OCI-LY1 (cell line): ENCODE measurements around the gene CYTL1.

Source experiments
- H2AFZ ChIP-seq: fragments of 200-600 bp; sonication (generic), shearing (Covaris generic); 2 replicates; pipeline ENCODE4 v1.6.0; 2014; ENCODE audit warnings: antibody characterized with exemption, mild to moderate bottlenecking, low read length
- H3F3A ChIP-seq: fragments of 200-600 bp; sonication (generic), shearing (Covaris generic); 2 replicates; pipeline ENCODE4 v1.6.0; 2014; ENCODE audit warnings: mild to moderate bottlenecking, antibody characterized with exemption, low read length, moderate library complexity; ENCODE audit not compliant: insufficient read depth
- H3K27ac ChIP-seq: fragments of 200-600 bp; sonication (generic); 2 replicates; pipeline ENCODE4 v1.5.1; 2014; ENCODE audit warnings: low read length, mixed run types, mild to moderate bottlenecking, low read depth; ENCODE audit not compliant: poor library complexity, severe bottlenecking
- H3K27me3 ChIP-seq: fragments of 200-600 bp; sonication (generic); 2 replicates; pipeline ENCODE4 v1.6.0; 2014; ENCODE audit warnings: antibody characterized with exemption, mild to moderate bottlenecking, low read length, moderate library complexity; ENCODE audit not compliant: insufficient read depth
- H3K36me3 ChIP-seq: fragments of 200-600 bp; sonication (generic); 2 replicates; pipeline ENCODE4 v1.6.1; 2014; ENCODE audit warnings: mild to moderate bottlenecking, antibody characterized with exemption, low read length, moderate library complexity, mixed read lengths; ENCODE audit not compliant: insufficient read depth
- H3K4me1 ChIP-seq: fragments of 200-600 bp; sonication (generic); 2 replicates; pipeline ENCODE4 v1.5.1; 2014; ENCODE audit warnings: mild to moderate bottlenecking, low read length, moderate library complexity; ENCODE audit not compliant: insufficient read depth, severe bottlenecking
- H3K4me2 ChIP-seq: fragments of 200-600 bp; sonication (generic), shearing (Covaris generic); 2 replicates; pipeline ENCODE4 v1.6.1; 2014; ENCODE audit warnings: low read length
- H3K4me3 ChIP-seq: fragments of 200-600 bp; sonication (generic); 2 replicates; pipeline ENCODE4 v1.5.1; 2014; ENCODE audit warnings: low read length, low read depth, mild to moderate bottlenecking, mixed read lengths; ENCODE audit not compliant: poor library complexity, severe bottlenecking
- H3K79me2 ChIP-seq: fragments of 200-600 bp; shearing (Covaris generic); 2 replicates; pipeline ENCODE4 v1.6.1; 2016; ENCODE audit warnings: mixed run types, low read length, mixed read lengths; ENCODE audit not compliant: insufficient read depth
- H3K9ac ChIP-seq: fragments of 200-600 bp; sonication (generic), shearing (Covaris generic); 2 replicates; pipeline ENCODE4 v1.6.1; 2014; ENCODE audit warnings: mild to moderate bottlenecking, low read length, mixed read lengths
- H3K9me2 ChIP-seq: fragments of 200-600 bp; sonication (generic), shearing (Covaris generic); 2 replicates; pipeline ENCODE4 v1.6.1; 2014; ENCODE audit warnings: low read depth, mild to moderate bottlenecking, low read length, mixed read lengths
- H3K9me3 ChIP-seq: fragments of 200-600 bp; shearing (Covaris generic); 2 replicates; pipeline ENCODE4 v1.6.1; 2014; ENCODE audit warnings: low read length, mixed read lengths
- H4K20me1 ChIP-seq: fragments of 200-600 bp; sonication (generic), shearing (Covaris generic); 2 replicates; pipeline ENCODE4 v1.6.0; 2016; ENCODE audit warnings: mild to moderate bottlenecking, low read length; ENCODE audit not compliant: insufficient read depth
- EZH2 ChIP-seq: fragments of 200-600 bp; sonication (generic), shearing (Covaris generic); IDR thresholded peaks from 2 replicates; pipeline ENCODE4 v1.8.0; 2017; ENCODE audit warnings: borderline replicate concordance, mixed run types, mild to moderate bottlenecking, antibody characterized with exemption, low read length, moderate library complexity, mixed read lengths
- TF ChIP-seq, protein P1 (sequence below): fragments of 200-600 bp; sonication (generic), shearing (Covaris generic); IDR thresholded peaks from 2 replicates; pipeline ENCODE4 v1.5.1; 2017; ENCODE audit warnings: mild to moderate bottlenecking, antibody characterized with exemption, low read length, moderate library complexity, mixed read lengths

Gene CYTL1

DNA sequence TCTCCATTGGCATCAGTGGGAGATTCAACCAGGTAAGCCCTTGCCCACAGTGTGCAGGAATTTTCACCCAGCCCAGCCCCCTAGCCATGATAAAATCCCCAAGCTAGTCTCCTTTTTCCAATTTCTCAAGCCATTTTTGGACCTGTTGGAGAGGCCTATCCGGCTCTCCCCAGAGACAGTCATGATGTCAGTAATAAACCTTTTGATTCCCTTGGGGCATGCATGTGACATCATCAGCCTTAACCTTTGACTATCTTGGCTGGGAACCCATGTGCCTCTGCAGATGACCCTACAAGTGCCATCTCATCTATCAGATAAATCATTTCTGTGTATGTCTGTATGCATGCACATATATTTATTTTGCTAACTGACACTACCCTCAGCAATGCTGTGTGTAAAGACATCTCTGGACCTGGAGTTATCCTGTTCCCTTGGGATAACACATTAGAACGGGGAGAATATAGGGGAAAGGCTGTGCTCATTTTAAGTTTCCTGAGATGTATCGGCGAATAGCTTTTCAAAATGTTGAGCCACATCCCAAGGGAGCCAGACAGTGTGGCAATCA is 51.0 kb downstream of the CYTL1 start:
- Histone ChIP-seq H3F3A (no peaks in the 10 kb centered on the region), H3K27me3 (no peaks in the 10 kb centered on the region), H3K4me1 (no peaks in the 10 kb centered on the region), H3K79me2 (no peaks in the 10 kb centered on the region), H3K9me2 (no peaks in the 10 kb centered on the region), H4K20me1 (no peaks in the 10 kb centered on the region), H3K4me2 (no peak overlapping the region), H3K9ac (no peak overlapping the region), H3K27ac (no peak overlapping the region), H3K36me3 (no peaks in the 10 kb centered on the region), H3K4me3 (no peak overlapping the region), H3K9me3 (no peaks in the 10 kb centered on the region), H2AFZ (no peak overlapping the region)
- TF ChIP-seq EZH2 = no peak
- TF ChIP-seq, protein P1, sequence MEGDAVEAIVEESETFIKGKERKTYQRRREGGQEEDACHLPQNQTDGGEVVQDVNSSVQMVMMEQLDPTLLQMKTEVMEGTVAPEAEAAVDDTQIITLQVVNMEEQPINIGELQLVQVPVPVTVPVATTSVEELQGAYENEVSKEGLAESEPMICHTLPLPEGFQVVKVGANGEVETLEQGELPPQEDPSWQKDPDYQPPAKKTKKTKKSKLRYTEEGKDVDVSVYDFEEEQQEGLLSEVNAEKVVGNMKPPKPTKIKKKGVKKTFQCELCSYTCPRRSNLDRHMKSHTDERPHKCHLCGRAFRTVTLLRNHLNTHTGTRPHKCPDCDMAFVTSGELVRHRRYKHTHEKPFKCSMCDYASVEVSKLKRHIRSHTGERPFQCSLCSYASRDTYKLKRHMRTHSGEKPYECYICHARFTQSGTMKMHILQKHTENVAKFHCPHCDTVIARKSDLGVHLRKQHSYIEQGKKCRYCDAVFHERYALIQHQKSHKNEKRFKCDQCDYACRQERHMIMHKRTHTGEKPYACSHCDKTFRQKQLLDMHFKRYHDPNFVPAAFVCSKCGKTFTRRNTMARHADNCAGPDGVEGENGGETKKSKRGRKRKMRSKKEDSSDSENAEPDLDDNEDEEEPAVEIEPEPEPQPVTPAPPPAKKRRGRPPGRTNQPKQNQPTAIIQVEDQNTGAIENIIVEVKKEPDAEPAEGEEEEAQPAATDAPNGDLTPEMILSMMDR = no peak
